Measurements from ENCODE around the gene LRRC2.
"Not testable (repeated sequence)": the region's sequence is repeated elsewhere in the genome, so short reads cannot be mapped to it uniquely, and the experiment has no call there.

The LRRC2 gene

DNA sequence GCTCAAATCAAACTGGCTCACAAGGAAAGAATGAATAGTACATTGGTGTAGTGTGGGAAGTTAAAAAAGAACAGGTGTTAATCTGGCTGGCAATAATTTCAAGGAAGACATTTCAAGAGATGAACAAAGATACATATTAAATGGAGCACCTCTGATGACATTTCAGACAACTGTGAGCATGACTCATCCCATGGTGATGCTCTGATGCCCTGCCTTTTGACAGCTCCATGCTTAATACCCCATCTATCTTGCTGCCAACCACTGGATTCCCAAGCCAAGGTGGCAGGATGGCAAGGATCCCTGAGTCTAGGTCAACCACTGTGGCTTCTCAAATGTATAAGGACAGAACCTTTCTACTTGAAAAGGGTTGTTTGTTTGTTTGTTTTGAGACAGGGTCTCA lies 29.3 kb downstream of the LRRC2 start:
- DNase-seq (ENCODE audit: low read depth in 2 of 2, low spot score in 1 of 2) = no peak

DNA sequence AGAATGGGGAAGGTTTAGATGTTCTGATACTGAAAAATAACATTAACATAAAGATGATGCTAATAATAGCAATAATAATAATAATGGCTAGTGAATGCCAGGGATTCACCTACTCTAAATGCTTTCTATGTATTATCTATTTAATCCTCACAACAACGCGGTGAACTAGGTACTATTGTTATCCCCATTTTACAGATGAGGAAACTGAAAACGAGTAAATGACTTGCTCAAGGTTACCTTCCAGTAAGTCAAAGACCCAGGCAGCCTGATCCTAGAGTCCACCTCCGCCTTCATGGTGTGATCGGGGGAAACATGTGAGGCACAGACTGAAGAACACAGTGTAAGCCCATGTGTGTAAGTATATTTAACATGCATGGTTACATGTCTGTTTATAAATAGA lies 30.4 kb downstream of the LRRC2 start:
- DNase-seq (ENCODE audit: low read depth in 2 of 2, low spot score in 1 of 2) = no peak

DNA sequence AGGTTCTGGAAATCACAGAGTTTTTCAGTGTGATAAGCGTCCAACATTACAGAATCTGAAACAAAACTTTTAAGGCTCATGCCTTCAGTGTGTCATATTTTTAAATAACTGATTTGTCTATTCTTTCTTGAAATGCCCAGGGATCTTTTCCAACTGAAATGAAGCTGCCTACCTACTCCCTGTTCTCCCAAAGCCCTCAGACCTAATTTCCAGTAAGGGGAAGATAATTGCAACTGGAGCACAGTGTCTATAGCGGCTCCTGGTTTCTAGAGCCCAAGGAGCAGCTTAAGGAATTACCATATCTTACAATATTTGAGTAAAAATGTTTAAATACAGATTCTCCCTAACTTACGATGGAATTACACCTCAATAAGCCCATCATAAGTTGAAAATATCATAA lies 33.0 kb downstream of the LRRC2 start:
- DNase-seq (ENCODE audit: low read depth in 2 of 2, low spot score in 1 of 2) = no peak

DNA sequence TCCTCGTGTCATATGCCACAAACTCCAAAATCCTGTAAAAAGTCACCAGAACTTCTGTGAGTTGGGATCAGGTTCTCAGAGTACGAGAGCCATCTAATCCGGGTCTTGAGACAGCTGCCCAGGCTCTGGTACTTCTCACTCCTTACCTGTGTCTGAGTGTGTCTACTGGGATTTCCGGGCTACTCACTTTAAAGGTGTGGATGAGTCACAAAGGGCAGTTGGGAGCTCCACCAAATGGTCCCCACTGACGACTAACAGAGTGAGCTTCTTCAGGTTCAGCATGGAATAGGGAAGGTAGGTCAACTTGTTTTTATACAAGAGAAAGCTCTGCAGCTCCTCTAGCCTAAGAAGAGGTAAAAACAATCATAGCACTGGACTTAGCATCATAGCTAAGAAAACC lies 38.9 kb downstream of the LRRC2 start:
- no peak for DNase-seq (ENCODE audit: low read depth in 2 of 2, low spot score in 1 of 2)

DNA sequence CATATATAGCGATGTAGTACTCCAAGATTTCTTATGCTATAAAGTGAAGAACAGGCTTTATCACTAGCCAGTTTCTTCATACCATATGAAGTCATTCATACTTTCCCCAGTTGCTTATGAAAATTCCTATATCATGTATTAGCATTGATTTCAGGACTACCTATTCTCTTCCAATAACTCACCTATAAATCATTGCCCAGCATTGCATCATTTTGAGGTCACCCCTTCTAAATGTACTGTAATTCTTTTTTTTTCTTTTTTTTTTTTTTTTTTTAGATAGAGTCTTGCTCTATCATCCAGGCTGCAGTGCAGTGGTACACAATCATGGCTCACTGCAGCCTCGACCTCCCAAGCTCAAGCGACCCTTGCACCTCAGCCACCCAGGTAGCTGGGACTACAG lies 41.3 kb downstream of the LRRC2 start:
- no peak for DNase-seq (ENCODE audit: low read depth in 2 of 2, low spot score in 1 of 2)

DNA sequence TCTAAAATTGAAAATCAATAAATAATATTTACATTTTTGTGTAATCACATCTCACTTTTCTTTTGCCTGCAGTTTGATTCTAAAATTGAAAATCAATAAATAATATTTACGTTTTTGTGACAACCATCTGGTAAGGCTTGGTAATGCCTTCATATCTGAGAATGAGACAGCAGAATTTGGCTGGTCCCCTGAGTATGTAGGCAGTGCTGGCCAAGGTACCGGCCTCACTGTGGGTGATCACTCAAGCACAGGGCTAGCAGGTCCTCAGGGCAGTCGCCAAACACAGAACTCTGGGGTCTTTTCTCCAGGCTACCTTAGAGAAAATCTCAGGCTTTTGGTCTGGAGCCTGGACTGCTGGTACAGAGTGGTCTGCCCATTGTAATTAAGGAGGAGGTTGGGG lies 42.1 kb downstream of the LRRC2 start:
- no peak for DNase-seq (ENCODE audit: low read depth in 2 of 2, low spot score in 1 of 2)

DNA sequence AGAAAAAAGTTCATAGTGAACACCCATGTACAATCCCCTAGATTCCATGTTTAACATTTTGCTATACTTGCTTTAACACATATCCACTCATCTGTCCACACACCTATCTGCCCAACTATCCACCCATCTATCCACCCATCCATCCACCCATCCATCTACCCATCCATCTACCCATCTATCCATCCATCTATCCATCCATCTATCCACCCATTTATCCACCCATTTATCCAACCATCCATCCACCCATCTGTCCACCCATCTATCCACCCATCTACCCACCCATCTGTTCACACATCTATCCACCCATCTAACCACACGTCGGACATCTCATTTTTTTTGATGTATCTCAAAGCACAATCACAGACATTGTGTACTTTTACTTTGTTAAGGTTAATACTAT lies 42.5 kb downstream of the LRRC2 start:
- DNase-seq (ENCODE audit: low read depth in 2 of 2, low spot score in 1 of 2) = no peak

DNA sequence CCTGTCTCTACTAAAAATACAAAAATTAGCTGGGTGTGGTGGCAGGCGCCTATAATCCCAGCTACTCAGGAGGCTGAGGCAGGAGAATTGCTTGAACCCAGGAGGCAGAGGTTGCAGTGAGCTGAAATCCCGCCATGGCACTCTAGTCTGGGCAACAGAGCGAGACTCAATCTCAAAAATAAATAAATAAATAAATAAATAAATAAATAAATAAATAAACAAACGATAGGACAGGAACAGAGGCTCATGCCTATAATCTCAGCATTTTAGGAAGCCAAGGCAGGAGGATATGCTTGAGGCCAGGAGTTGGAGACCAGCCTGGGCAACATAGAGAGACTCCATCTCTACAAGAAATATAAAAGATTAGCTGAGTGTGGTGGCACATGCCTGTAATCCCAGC lies 43.9 kb downstream of the LRRC2 start:
- DNase-seq (ENCODE audit: low read depth in 2 of 2, low spot score in 1 of 2) = not testable (repeated sequence)

DNA sequence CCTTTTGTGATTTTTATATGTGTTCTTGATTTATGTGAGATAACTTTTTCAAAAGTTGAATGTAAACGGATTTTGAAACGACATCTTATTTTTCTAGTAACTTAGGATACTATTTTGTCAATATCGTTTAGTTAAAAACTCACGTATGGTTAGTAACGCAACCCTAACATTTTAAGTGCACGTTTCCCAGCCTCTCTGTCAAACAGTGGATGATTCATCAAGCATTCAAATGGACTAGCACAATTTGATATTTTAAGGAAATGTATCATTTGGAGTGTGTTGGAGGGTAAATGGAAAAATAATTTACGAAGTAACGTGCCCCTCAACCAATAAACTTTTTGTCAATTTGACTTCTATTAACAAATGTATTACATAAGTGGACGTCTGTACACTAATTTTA lies 45.0 kb downstream of the LRRC2 start:
- DNase-seq (ENCODE audit: low read depth in 2 of 2, low spot score in 1 of 2) = no peak

DNA sequence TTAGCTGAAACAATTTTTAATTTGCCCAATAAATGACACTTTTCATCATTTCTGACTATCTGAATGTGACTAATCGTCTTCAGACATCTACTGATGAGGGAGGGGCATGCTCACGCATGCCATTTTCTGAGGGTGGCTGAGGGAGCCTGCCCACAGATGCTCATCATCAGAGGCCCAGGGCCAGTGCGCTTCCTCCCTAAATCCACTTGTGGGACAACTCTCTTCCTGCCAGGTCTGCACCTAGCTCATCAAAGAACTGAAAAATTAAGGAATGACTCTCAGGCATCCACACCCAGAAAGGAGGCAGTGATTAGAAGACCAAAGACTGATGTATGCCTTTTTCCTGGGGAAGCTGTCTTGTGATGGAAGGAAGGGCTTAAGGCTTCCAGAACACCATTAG lies 45.6 kb downstream of the LRRC2 start:
- DNase-seq (ENCODE audit: low read depth in 2 of 2, low spot score in 1 of 2) = no peak

DNA sequence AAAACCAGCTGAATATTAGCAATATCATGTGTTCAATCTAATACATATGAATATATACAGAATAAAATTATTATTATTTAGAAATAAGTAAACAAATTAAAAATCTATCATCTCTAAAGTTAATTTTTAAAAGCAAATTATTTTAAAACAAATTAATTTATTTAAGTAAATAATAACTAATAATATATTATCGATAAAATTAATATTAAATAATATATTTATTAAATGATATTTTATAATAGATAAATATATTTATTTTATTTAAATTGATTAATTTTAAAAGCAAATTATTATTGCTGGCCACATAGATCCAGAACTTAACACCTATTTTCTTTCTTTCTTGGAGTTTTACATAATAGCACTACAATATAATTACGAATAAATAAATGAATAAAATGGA lies 46.1 kb downstream of the LRRC2 start:
- no peak for DNase-seq (ENCODE audit: low read depth in 2 of 2, low spot score in 1 of 2)

DNA sequence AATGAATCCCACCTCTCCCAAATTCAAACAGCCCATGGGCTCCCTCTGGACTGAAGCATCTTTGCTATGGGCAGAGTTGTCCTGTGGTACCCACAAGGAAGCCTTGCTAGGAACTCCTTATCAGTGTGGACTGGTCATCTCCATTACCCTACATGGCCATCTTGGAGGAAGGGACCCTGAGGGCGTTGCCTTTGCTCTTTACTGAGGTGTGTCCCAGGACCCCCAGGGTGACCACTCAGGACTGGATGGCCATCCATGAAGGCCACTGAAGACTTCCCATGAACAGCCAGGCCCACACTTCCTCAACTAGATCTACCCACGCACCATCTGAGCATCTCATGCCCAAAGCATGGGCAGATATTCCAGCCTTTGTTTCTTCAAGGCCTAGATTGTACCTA lies 48.3 kb downstream of the LRRC2 start:
- no peak for DNase-seq (ENCODE audit: low read depth in 2 of 2, low spot score in 1 of 2)

DNA sequence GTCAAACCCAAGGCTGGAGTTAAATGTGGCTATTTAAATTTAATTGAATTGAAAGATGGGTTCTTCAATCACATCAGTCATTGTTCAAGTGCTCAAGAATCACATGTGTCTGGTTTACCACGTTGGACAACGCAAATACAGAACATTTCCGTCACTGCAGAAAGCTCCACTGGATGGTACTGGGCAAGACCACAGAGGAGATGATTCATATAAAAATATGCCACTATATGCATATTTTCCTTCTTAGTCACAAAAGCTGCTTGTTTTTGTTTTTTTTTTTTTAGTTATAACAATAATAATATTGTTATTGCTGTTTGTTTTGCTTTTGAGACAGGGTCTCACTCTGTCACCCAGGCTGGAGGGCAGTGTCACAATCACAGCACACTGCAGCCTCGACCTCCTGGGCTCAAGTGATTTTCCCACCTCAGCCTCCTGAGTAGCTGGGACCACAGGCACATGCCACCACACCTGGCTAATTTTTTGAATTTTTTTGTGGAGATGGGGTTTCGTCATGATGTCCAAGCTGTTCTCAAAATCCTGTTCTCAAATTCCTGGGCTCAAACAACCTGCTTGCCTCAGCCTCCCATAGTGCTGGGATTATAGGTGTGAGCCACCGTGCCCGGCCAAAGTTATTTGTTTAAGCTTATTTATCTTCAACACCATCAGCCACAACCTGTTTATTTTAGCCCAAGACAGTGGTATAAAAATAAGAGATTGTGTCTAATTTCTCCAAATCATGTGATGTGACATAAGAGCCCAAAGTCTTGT lies 48.9 kb downstream of the LRRC2 start:
- no peak for DNase-seq (ENCODE audit: low read depth in 2 of 2, low spot score in 1 of 2)

DNA sequence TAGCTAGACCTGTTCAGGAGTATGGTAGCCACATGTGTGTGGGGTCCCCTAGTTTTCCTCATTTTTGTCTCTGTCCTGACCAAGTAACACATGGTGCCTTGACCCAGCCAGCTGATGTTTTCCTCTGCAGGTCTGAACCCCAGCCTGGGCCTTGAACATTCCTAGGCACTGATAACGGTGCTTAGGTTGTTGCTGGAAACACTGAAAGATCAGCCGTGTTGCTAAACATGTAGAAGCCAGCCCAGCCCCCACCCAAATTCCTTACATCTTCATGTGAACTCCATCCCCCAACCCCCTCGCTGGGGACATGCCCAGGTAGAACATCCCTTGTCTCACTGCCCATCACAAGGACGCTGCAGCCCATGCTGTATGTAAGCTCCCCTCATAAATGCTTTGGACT lies 49.6 kb downstream of the LRRC2 start:
- DNase-seq (ENCODE audit: low read depth in 2 of 2, low spot score in 1 of 2) = no peak

DNA sequence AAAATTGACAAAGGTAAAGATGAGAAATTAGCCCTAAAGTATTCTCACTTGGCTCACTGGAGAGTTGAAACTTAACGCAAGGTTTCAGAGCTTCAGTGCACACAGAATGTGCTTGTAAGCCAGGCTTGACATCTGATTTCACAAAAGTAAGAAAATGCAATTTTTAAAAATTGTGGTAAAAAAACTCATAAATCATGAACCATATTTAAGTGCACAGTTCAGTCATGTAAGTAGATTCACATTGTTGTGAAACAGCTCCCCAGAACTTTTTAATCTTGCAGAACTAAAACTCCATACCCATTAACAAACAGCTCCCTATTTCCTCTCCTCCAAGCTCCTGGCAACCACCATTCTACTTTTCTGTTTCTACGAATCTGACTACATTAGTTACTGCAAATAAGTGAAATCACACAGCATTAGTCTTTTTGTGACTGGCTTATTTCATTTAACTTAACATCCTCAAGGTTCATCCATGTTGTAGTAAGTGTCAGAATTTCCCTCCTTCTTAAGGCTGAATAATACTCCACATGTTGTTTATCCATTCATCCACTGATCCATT lies 53.8 kb downstream of the LRRC2 start:
- DNase-seq (ENCODE audit: low read depth in 2 of 2, low spot score in 1 of 2) = no peak

DNA sequence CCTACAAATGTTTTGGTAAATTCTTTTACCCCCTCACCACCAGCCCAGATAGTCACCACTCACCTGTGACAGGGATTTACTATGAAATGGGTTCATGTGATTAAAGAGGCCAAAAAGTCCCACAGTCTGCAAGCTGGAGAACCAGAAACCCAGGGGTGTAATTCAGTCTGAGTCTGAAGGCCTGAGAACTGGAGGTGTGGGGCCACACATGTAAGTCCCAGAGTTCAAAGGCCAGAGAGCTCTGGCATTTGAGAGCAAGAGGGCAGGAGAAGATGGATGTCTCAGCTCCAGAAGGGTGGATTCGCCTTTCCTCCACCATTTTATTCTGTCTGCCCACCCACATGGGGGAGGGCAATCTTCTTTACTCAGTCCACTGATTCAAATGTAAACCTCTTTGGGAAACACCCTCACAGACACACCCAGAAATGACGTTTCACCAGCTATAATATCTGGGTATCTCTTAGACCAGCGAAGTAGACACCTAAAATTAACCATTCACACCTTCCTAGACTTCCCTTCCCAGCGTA lies 56.4 kb downstream of the LRRC2 start:
- no peak for DNase-seq (ENCODE audit: low read depth in 2 of 2, low spot score in 1 of 2)

DNA sequence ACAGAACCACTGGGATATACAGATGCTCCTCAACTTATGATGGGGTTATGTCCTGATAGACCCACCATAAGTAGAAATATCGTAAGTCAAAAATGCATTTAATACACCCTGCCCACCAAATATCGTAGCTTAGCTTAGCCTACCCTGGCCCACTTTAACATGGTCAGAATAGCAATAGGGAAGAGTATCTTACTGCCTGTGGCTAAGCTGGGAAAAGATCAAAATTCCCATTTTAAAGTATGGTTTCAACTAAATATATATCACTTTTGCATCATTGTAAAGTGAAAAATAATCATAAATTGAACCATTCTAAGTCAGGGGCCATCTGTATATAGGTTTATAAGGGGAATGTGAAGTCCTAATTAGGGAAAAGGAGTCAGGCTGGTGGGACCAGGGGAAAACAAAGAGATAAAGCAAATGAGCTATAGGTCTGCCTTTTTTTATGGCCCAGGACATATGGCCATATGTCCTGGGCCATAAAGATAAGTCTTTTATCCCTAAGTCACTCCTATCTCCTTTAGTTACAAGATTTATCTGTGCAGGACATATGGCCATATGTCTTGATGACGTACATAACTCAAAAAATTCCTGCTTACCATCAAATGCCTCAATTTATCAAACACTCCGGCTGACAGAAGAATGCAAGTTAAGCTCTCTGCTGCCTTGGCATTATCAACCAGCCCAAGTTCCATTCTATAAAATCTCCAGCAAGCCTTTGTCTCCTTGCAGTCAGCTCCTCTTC lies 57.1 kb downstream of the LRRC2 start:
- DNase-seq (ENCODE audit: low read depth in 2 of 2, low spot score in 1 of 2) = no peak

DNA sequence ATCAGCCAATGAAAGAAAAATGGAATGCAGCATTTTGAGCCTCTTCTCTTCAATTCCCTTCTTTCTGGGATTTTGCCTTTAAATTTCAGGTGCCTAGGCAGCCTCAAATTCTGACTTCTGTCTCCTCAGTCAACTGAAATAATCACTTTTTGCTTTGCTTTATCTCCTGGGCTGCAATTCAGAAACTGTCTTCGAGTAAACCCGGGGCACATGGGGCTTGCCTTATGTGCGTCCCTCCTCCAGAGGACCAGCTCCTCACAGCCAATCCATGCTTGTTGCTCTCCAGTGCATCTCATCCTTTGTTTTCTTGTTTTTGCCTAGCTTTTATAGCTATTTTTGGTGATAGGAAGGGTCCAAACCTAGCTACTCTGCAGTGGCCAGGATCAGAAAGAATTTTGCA lies 59.6 kb downstream of the LRRC2 start:
- no peak for DNase-seq (ENCODE audit: low read depth in 2 of 2, low spot score in 1 of 2)

DNA sequence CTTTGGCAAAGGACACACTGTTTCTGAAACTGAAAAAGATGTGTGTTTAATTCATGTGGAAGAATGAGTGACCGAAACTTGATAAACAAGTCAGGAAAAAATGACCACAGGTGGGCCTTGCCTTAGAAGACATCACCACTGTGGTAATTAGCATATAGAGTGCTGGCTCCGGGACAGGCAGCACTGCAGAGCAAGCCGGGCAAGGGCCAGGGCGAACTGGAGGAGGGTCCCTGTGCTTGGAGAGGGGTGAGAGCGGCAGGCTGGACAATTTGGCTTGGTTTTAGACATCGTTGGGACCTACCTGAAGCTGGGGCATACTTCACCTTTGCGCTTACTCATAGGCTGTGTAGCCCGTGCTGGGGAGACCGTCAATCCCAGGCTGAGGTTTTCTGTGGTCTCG lies 60.1 kb downstream of the LRRC2 start:
- no peak for DNase-seq (ENCODE audit: low read depth in 2 of 2, low spot score in 1 of 2)

DNA sequence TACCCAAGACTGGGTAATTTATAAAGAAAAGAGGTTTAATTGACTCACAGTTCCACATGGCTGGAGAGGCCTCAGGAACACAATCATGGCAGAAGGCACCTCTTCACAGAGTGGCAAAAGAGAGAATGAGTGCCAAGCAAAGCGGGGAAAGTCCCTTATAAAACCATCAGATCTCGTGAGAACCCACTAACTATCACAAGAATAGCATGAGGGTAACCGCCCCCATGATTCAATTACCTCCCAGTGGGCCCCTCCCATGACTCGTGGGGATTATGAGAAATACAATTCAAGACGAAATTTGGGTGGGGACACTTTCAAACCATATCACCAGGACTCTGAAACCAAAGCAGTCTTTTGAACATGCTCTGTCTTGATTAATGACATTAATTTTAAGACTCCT lies 61.3 kb downstream of the LRRC2 start:
- DNase-seq (ENCODE audit: low read depth in 2 of 2, low spot score in 1 of 2) = no peak

DNA sequence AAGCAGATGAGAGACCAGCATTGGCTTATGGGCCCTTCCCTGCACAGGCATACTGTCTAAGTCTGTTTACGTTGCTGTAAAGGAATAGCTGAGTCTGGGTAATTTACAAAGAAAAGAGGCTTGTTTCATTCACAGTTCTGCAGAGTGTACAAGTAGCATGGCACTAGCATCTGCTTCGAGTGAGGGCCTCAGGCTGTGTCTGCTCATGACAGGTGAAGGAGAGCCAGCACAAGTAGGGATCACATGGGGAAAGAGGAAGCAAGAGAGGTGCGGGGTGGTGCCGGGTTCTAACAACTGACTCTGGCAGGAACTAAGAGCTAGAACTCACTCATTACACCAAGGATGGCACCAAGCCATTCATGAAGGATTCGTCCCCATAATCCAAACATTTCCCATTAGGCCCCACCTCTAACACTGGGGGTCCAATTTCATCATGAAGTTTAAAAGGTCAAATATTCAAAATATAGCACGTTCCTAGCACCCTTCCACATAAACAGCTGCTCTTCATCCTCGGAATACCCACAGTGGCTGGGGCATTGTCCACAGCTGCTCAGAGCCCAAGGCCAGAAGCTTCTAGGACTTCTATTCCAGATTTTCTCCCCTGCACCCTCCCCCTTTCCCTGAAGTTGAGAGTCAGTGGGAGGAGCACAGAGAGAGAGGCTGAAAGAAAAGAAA lies 62.8 kb downstream of the LRRC2 start:
- no peak for DNase-seq (ENCODE audit: low read depth in 2 of 2, low spot score in 1 of 2)

DNA sequence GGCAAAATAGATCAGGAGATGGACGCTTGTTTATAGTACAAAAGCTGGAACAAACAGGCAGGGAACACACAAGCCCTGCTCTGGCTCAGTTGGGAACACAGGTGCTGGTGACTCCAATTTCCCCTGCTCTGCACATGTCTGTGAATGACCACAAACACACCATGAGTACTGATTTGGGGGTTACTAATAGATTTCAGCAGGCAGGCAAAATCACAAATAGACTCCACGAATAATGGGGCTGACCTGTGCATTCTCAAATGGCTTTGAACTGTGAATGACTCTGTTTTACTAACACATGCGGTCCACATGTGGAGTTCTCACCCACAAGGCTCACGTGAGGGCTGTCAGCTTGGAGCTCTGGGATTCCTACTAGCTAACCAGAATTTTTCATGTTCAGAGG lies 64.4 kb downstream of the LRRC2 start:
- no peak for DNase-seq (ENCODE audit: low read depth in 2 of 2, low spot score in 1 of 2)

All from stimulated activated CD8-positive, alpha-beta memory T cell treated with anti-CD3 and anti-CD28 coated beads, Interleukin-4, amount 100 ng/mL, for 4 hours (primary cell).